ENCODE data around the gene TCF12. TPM values are rescaled to one million over a fixed set of nuclear protein-coding genes. Genes with fewer than 3 reads are reported as not detected.

Gene TCF12
- total RNA-seq, 1 donor from 2014 or later: 149 TPM

DNA sequence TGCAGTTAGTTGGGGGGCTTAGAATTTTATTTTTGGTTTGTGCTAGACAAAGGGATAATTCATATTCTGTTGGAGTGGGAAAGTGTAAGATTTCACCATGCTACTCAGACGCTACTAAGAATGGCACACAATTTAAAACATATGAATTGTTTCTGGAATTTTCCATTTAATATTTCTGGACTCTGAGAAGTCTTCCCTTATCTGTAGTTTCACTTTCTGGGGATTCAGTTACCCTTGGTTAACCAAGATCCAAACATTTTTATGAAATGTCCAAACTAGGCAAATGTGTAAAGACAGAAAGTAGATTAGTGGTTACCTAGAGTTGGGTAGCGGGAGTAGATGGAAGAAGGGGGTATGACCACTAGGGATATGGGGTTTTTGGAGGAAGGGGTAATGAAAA is 53.1 kb downstream of the TCF12 start:
- Histone ChIP-seq H3K27ac (no peak overlapping the region), H3K9me3 (ENCODE audit: low read depth) (no peaks in the 10 kb centered on the region), H3F3A (ENCODE audit: low read depth) (peaks cover 5% of the 10 kb centered on the region), H3K27me3 (no peaks in the 10 kb centered on the region), H3K9ac (no peak overlapping the region), H4K20me1 (ENCODE audit: low read depth) (peaks cover 83% of the 10 kb centered on the region), H3K4me3 (no peak overlapping the region), H3K4me1 (peaks cover 9% of the 10 kb centered on the region), H2AFZ (replicated peaks) (no peak overlapping the region), H3K36me3 (no peaks in the 10 kb centered on the region), H3K79me2 (ENCODE audit: low read depth) (peaks cover 100% of the 10 kb centered on the region), H3K4me2 (no peak overlapping the region)
- no peak for DNase-seq (ENCODE audit: low spot score)
- Mint-ChIP-seq H3K4me3 (no peak overlapping the region), H3K27ac (no peak overlapping the region), H3K4me1 (no peaks in the 10 kb centered on the region), H3K36me3 (peaks cover 19% of the 10 kb centered on the region), H3K27me3 (ENCODE audit: insufficient read depth, low read depth) (no peaks in the 10 kb centered on the region), H3K9me3 (peaks cover 8% of the 10 kb centered on the region)
- TF ChIP-seq EZH2 (IDR thresholded peaks at IDR 0.05): no peak
- TF ChIP-seq, protein P1, sequence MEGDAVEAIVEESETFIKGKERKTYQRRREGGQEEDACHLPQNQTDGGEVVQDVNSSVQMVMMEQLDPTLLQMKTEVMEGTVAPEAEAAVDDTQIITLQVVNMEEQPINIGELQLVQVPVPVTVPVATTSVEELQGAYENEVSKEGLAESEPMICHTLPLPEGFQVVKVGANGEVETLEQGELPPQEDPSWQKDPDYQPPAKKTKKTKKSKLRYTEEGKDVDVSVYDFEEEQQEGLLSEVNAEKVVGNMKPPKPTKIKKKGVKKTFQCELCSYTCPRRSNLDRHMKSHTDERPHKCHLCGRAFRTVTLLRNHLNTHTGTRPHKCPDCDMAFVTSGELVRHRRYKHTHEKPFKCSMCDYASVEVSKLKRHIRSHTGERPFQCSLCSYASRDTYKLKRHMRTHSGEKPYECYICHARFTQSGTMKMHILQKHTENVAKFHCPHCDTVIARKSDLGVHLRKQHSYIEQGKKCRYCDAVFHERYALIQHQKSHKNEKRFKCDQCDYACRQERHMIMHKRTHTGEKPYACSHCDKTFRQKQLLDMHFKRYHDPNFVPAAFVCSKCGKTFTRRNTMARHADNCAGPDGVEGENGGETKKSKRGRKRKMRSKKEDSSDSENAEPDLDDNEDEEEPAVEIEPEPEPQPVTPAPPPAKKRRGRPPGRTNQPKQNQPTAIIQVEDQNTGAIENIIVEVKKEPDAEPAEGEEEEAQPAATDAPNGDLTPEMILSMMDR (IDR thresholded peaks at IDR 0.05): no peak
- TF ChIP-seq EZH2phosphoT487 (IDR thresholded peaks at IDR 0.05): no peak

DNA sequence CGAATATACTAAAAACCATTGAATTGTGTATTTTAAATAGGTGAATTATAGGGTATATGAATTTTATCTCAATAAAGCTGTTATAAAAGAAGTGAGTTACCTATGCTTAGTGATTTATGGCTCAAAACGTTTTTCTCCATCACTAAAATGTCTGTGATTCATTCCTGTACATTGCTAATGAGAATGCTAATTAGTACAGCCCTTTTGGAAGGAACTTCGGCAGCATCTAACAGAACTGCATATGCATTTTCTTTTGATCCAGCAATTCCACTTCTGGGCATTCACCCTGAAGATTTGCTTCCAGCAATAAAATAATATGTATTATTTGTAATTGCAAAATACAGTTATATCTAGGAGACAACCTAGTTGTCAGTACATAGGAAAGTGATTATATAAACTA is 53.6 kb downstream of the TCF12 start:
- H2AFZ ChIP-seq (replicated peaks): no peak overlapping the region
- no peak for DNase-seq (ENCODE audit: low spot score)
- Mint-ChIP-seq H3K27ac (no peak overlapping the region), H3K4me3 (no peak overlapping the region), H3K9me3 (peaks cover 8% of the 10 kb centered on the region), H3K4me1 (no peaks in the 10 kb centered on the region), H3K36me3 (peaks cover 19% of the 10 kb centered on the region), H3K27me3 (ENCODE audit: insufficient read depth, low read depth) (no peaks in the 10 kb centered on the region)
- no peak overlapping the region for H3K4me2 ChIP-seq
- H3F3A ChIP-seq (ENCODE audit: low read depth): peaks cover 3% of the 10 kb centered on the region
- no peaks in the 10 kb centered on the region for H3K9me3 ChIP-seq (ENCODE audit: low read depth)
- no peak overlapping the region for H3K9ac ChIP-seq
- peaks cover 9% of the 10 kb centered on the region for H3K4me1 ChIP-seq
- H3K4me3 ChIP-seq: no peak overlapping the region
- peak overlapping the region; percentile 22 for H3K27ac ChIP-seq
- no peak for TF ChIP-seq EZH2 (IDR thresholded peaks at IDR 0.05)
- TF ChIP-seq, protein P1 (IDR thresholded peaks at IDR 0.05): no peak
- no peak for TF ChIP-seq EZH2phosphoT487 (IDR thresholded peaks at IDR 0.05)
- no peaks in the 10 kb centered on the region for H3K36me3 ChIP-seq
- H3K79me2 ChIP-seq (ENCODE audit: low read depth): peaks cover 100% of the 10 kb centered on the region
- H4K20me1 ChIP-seq (ENCODE audit: low read depth): peaks cover 83% of the 10 kb centered on the region
- no peaks in the 10 kb centered on the region for H3K27me3 ChIP-seq

DNA sequence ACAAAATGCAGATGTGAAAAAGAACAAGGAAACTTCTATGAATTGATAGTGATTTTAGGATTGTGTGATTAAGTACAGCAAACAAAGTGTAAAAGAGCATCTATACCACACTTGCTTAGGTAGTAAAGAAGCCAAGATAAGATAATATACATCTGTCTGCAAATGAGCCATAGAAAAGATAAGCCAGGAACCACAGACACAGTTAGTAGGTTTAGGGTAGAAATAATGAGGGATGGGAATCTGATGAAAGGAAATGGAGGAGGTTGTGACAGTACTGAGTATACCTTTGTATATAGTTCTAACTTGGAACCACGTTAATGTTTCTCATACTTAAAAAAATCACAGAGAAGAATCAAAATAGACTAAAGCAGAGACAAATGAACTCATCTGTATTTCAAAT is 54.0 kb downstream of the TCF12 start:
- H4K20me1 ChIP-seq (ENCODE audit: low read depth): peaks cover 83% of the 10 kb centered on the region
- H3K9ac ChIP-seq: no peak overlapping the region
- DNase-seq (ENCODE audit: low spot score): no peak
- peaks cover 3% of the 10 kb centered on the region for H3F3A ChIP-seq (ENCODE audit: low read depth)
- H3K27me3 ChIP-seq: no peaks in the 10 kb centered on the region
- H3K79me2 ChIP-seq (ENCODE audit: low read depth): peaks cover 100% of the 10 kb centered on the region
- Mint-ChIP-seq H3K4me3 (no peak overlapping the region), H3K27me3 (ENCODE audit: insufficient read depth, low read depth) (peaks cover 3% of the 10 kb centered on the region), H3K9me3 (peaks cover 4% of the 10 kb centered on the region), H3K27ac (no peak overlapping the region), H3K36me3 (peaks cover 15% of the 10 kb centered on the region), H3K4me1 (no peaks in the 10 kb centered on the region)
- TF ChIP-seq EZH2 (IDR thresholded peaks at IDR 0.05): no peak
- TF ChIP-seq EZH2phosphoT487 (IDR thresholded peaks at IDR 0.05): no peak
- TF ChIP-seq, protein P1 (IDR thresholded peaks at IDR 0.05): no peak
- H3K4me2 ChIP-seq: no peak overlapping the region
- H3K9me3 ChIP-seq (ENCODE audit: low read depth): no peaks in the 10 kb centered on the region
- peak overlapping the region; percentile 22 for H3K27ac ChIP-seq
- peaks cover 9% of the 10 kb centered on the region for H3K4me1 ChIP-seq
- H2AFZ ChIP-seq (replicated peaks): no peak overlapping the region
- H3K36me3 ChIP-seq: no peaks in the 10 kb centered on the region
- no peak overlapping the region for H3K4me3 ChIP-seq
